HEK293 (cell line): Measurements from ENCODE around the gene ADCY3.

Source experiments
- EGR2 ChIP-seq: fragments of 450-650 bp; formaldehyde crosslinking; IDR thresholded peaks from 2 replicates; pipeline ENCODE4 v1.5.1; 2016; ENCODE audit warnings: low read depth, missing biosample characterization, missing genetic modification characterization
- ELK4 ChIP-seq: IDR thresholded peaks from 2 replicates; pipeline ENCODE4 v1.6.1; 2011; ENCODE audit warnings: mild to moderate bottlenecking, low read depth, low read length, borderline replicate concordance
- GFI1B ChIP-seq: fragments of 450-650 bp; formaldehyde crosslinking; IDR thresholded peaks from 2 replicates; pipeline ENCODE4 v1.5.1; 2016; ENCODE audit warnings: missing biosample characterization, missing genetic modification characterization
- GLI4 ChIP-seq: fragments of 450-650 bp; formaldehyde crosslinking; IDR thresholded peaks from 2 replicates; pipeline ENCODE4 v1.5.1; 2016; ENCODE audit warnings: missing biosample characterization, missing genetic modification characterization
- GLIS2 ChIP-seq: fragments of 450-650 bp; formaldehyde crosslinking; IDR thresholded peaks from 2 replicates; pipeline ENCODE4 v1.5.1; 2016; ENCODE audit warnings: missing biosample characterization, missing genetic modification characterization
- HOXD13 ChIP-seq: sonication (generic); formaldehyde crosslinking; IDR thresholded peaks from 2 replicates; pipeline ENCODE4 v1.8.0; 2022; ENCODE audit warnings: missing genetic modification reagents, borderline replicate concordance
- KLF1 ChIP-seq: fragments of 450-650 bp; formaldehyde crosslinking; IDR thresholded peaks from 2 replicates; pipeline ENCODE4 v1.5.1; 2016; ENCODE audit warnings: missing biosample characterization, missing genetic modification characterization
- KLF16 ChIP-seq: fragments of 450-650 bp; formaldehyde crosslinking; IDR thresholded peaks from 2 replicates; pipeline ENCODE4 v1.5.1; 2017; ENCODE audit warnings: missing biosample characterization, missing genetic modification characterization
- KLF8 ChIP-seq: fragments of 450-650 bp; formaldehyde crosslinking; IDR thresholded peaks from 2 replicates; pipeline ENCODE4 v1.5.1; 2016; ENCODE audit warnings: missing biosample characterization, missing genetic modification characterization
- OSR2 ChIP-seq: fragments of 450-650 bp; formaldehyde crosslinking; IDR thresholded peaks from 2 replicates; pipeline ENCODE4 v1.5.1; 2016; ENCODE audit warnings: missing biosample characterization, missing genetic modification characterization
- PRDM10 ChIP-seq: fragments of 450-650 bp; formaldehyde crosslinking; IDR thresholded peaks from 2 replicates; pipeline ENCODE4 v1.5.1; 2016; ENCODE audit warnings: missing biosample characterization, missing genetic modification characterization
- SP2 ChIP-seq: fragments of 450-650 bp; formaldehyde crosslinking; IDR thresholded peaks from 2 replicates; pipeline ENCODE4 v1.5.1; 2016; ENCODE audit warnings: missing biosample characterization, missing genetic modification characterization
- SP3 ChIP-seq: fragments of 450-650 bp; formaldehyde crosslinking; IDR thresholded peaks from 2 replicates; pipeline ENCODE4 v1.5.1; 2016; ENCODE audit warnings: missing biosample characterization, missing genetic modification characterization
- ZBTB17 ChIP-seq: fragments of 450-650 bp; formaldehyde crosslinking; IDR thresholded peaks from 2 replicates; pipeline ENCODE4 v1.5.1; 2016; ENCODE audit warnings: missing biosample characterization, missing genetic modification characterization
- ZBTB49 ChIP-seq: fragments of 450-650 bp; formaldehyde crosslinking; IDR thresholded peaks from 2 replicates; pipeline ENCODE4 v1.5.1; 2016; ENCODE audit warnings: missing biosample characterization, missing genetic modification characterization, low read depth
- ZBTB8A ChIP-seq: fragments of 450-650 bp; formaldehyde crosslinking; IDR thresholded peaks from 2 replicates; pipeline ENCODE4 v1.5.1; 2016; ENCODE audit warnings: missing biosample characterization, missing genetic modification characterization
- ZNF132 ChIP-seq: fragments of 450-650 bp; formaldehyde crosslinking; IDR thresholded peaks from 2 replicates; pipeline ENCODE4 v1.5.1; 2017; ENCODE audit warnings: missing biosample characterization, missing genetic modification characterization, borderline replicate concordance
- ZNF202 ChIP-seq: fragments of 450-650 bp; formaldehyde crosslinking; IDR thresholded peaks from 2 replicates; pipeline ENCODE4 v1.5.1; 2016; ENCODE audit warnings: missing biosample characterization, missing genetic modification characterization, borderline replicate concordance
- ZNF23 ChIP-seq: fragments of 450-650 bp; formaldehyde crosslinking; IDR thresholded peaks from 2 replicates; pipeline ENCODE4 v1.5.1; 2016; ENCODE audit warnings: missing biosample characterization, missing genetic modification characterization, borderline replicate concordance
- ZNF335 ChIP-seq: fragments of 450-650 bp; formaldehyde crosslinking; conservative IDR thresholded peaks from 2 replicates; pipeline ENCODE4 v1.5.1; 2016; ENCODE audit warnings: missing biosample characterization, missing genetic modification characterization
- ZNF398 ChIP-seq: fragments of 450-650 bp; formaldehyde crosslinking; IDR thresholded peaks from 2 replicates; pipeline ENCODE4 v1.5.1; 2017; ENCODE audit warnings: missing biosample characterization, missing genetic modification characterization
- ZNF645 ChIP-seq: fragments of 450-650 bp; formaldehyde crosslinking; IDR thresholded peaks from 2 replicates; pipeline ENCODE4; 2016; ENCODE audit warnings: missing biosample characterization, missing genetic modification characterization
- ZNF76 ChIP-seq: fragments of 450-650 bp; formaldehyde crosslinking; IDR thresholded peaks from 2 replicates; pipeline ENCODE4; 2016; ENCODE audit warnings: low read depth, missing biosample characterization, missing genetic modification characterization, borderline replicate concordance

The ADCY3 gene

GRCh38 chr2:24919037-24919505 lies 966 bp downstream of the ADCY3 start (continued):
- TF ChIP-seq ZNF132 (tag by site-specific recombination) = no peak
- TF ChIP-seq ZBTB49 (tag by site-specific recombination) = no peak
- TF ChIP-seq ZNF202 (tag by site-specific recombination) = no peak
- peak; percentile 74 for TF ChIP-seq SP2 (tag by site-specific recombination)
- TF ChIP-seq ZNF335 (tag by site-specific recombination) = peak; percentile 39; the same call in 1 of the 2 replicates
- TF ChIP-seq ZNF76 (tag by site-specific recombination) = peak; percentile 42; the same call in 1 of the 2 replicates
- TF ChIP-seq GLI4 (tag by site-specific recombination) = no peak
- TF ChIP-seq ZBTB8A (tag by site-specific recombination) = 0 out of 2 replicates have a peak, but pooled peaks have one; percentile 52
- peak; percentile 78 for TF ChIP-seq KLF1 (tag by site-specific recombination)
- no peak for TF ChIP-seq ELK4
- peak; percentile 44; the same call in 1 of the 2 replicates for TF ChIP-seq GLIS2
- no peak for TF ChIP-seq KLF16 (tag by site-specific recombination)
- peak; percentile 88 for TF ChIP-seq EGR2 (tag by site-specific recombination)
- no peak for TF ChIP-seq ZNF23 (tag by site-specific recombination)
- 0 out of 2 replicates have a peak, but pooled peaks have one; percentile 52 for TF ChIP-seq KLF8
- peak; percentile 62; the same call in 1 of the 2 replicates for TF ChIP-seq ZNF398 (tag by site-specific recombination)
- TF ChIP-seq SP3 (tag by site-specific recombination) = peak; percentile 55
- no peak for TF ChIP-seq ZNF645 (tag by site-specific recombination)
- TF ChIP-seq HOXD13 = peak; percentile 81; the same call in 1 of the 2 replicates
- peak; percentile 82 for TF ChIP-seq PRDM10
- 0 out of 2 replicates have a peak, but pooled peaks have one; percentile 10 for TF ChIP-seq OSR2 (tag by site-specific recombination)
- no peak for TF ChIP-seq GFI1B (tag by site-specific recombination)
- peak; percentile 86 for TF ChIP-seq ZBTB17 (tag by site-specific recombination)
